H1 (cell line): ENCODE data around the gene UBE3B. TPM values are rescaled to one million over a fixed set of nuclear protein-coding genes. Genes with fewer than 3 reads are reported as not detected.

Source experiments
- CHD1 ChIP-seq: IDR thresholded peaks from 2 replicates; pipeline ENCODE4 v1.6.1; 2012; ENCODE audit warnings: low read depth, low read length, improper control_type of control experiment
- E2F6 ChIP-seq: IDR thresholded peaks from 2 replicates; pipeline ENCODE4 v1.6.1; 2012; ENCODE audit warnings: inconsistent platforms
- JUND ChIP-seq: IDR thresholded peaks from 2 replicates; pipeline ENCODE4 v1.6.1; 2011; ENCODE audit warnings: mild to moderate bottlenecking, improper control_type of control experiment, low read length
- SIN3A ChIP-seq, 2 experiments: IDR thresholded peaks in 1 of 2; conservative IDR thresholded peaks in 1 of 2; 2 replicates each; pipeline ENCODE4 v1.6.1; 2011 to 2012; ENCODE audit warnings: low read length in 2 of 2, improper control_type of control experiment in 1 of 2, low read depth in 1 of 2, mild to moderate bottlenecking in 1 of 2
- SIX5 ChIP-seq: IDR thresholded peaks from 2 replicates; pipeline ENCODE4 v1.6.1; 2011; ENCODE audit warnings: mild to moderate bottlenecking, low read depth, low read length
- polyA plus RNA-seq, 7 experiments: library from polyadenylated mRNA; depleted of rRNA in 3 of 7; stranded (reverse) in 5 of 7; unstranded in 2 of 7; fragments of >200 nt in 5 of 7; fragments of 200-250 nt in 2 of 7; gene quantifications; 1 replicate in 5 of 7; 2 replicates in 1 of 7; 4 replicates in 1 of 7; pipeline versions ENCODE4 v1.2.1 to v1.2.3, GENCODE V29; 2011 to 2013; ENCODE audit warnings: missing spikeins in 2 of 7, mixed read lengths in 2 of 7
- total RNA-seq: library from RNA; stranded (reverse); fragmentation: NEBNext Ultra II Directional; extraction: Animal tissue kit (Norgen Biotek cat#: 25700); gene quantifications from 2 replicates; pipeline ENCODE4 v1.2.1, GENCODE V29; 2021

Gene UBE3B
- total and polyA plus RNA-seq, 2 of the 8 experiments (the other 6 are each of a cell fraction or from before 2014, with no cell fraction given) = 14.0 to 21.1 TPM

- no peak for TF ChIP-seq SIN3A (conservative IDR thresholded peaks at IDR 0.05 in 1 of 2, IDR thresholded peaks at IDR 0.05 in 1 of 2; ENCODE audit: low read depth in 1 of 2, low read length in 2 of 2)
- TF ChIP-seq E2F6 = no peak
- no peak for TF ChIP-seq JUND
- no peak for TF ChIP-seq SIX5
- no peak for TF ChIP-seq CHD1
These were observed 72.3 kb downstream of the UBE3B start (continued) for GRCh38 chr12:109549613-109550270.
